GM21515 (cell line): ENCODE results near the gene RPP25L.

Experiments used
- ATAC-seq: cut with Tn5 transposase; IDR thresholded peaks from one replicate; pipeline ENCODE4 v1.9.1; 2021; ENCODE audit not compliant: unreplicated experiment

The RPP25L gene

GRCh38 chr9:34612788-34613390, 992 bp upstream of the RPP25L start:
- ATAC-seq = no peak

- no peak for ATAC-seq
Measured at GRCh38 chr9:34611251-34611810, 566 bp downstream of the RPP25L start.

GRCh38 chr9:34610434-34611206, 1.3 kb downstream of the RPP25L start:
- no peak for ATAC-seq

GRCh38 chr9:34607331-34607730, 4.6 kb downstream of the RPP25L start:
- ATAC-seq = no peak

GRCh38 chr9:34606905-34607304, 5.0 kb downstream of the RPP25L start:
- ATAC-seq = no peak

GRCh38 chr9:34606190-34606589, 5.7 kb downstream of the RPP25L start:
- no peak for ATAC-seq

GRCh38 chr9:34603610-34604231, 8.2 kb downstream of the RPP25L start:
- ATAC-seq = peak; percentile 78

GRCh38 chr9:34601937-34602573, 9.8 kb downstream of the RPP25L start:
- no peak for ATAC-seq

- ATAC-seq = no peak
Measured at GRCh38 chr9:34600908-34601307, 11.0 kb downstream of the RPP25L start.

GRCh38 chr9:34599546-34599945, 12.4 kb downstream of the RPP25L start:
- ATAC-seq = no peak

GRCh38 chr9:34594177-34594576, 17.7 kb downstream of the RPP25L start:
- ATAC-seq = no peak

- ATAC-seq = no peak
Measured at GRCh38 chr9:34592895-34593601, 18.8 kb downstream of the RPP25L start.

- no peak for ATAC-seq
Measured at GRCh38 chr9:34591917-34592866, 19.7 kb downstream of the RPP25L start.

GRCh38 chr9:34591248-34591916, 20.5 kb downstream of the RPP25L start:
- ATAC-seq = no peak

GRCh38 chr9:34590381-34591247, 21.3 kb downstream of the RPP25L start:
- no peak for ATAC-seq

- no peak for ATAC-seq
Measured at GRCh38 chr9:34589636-34590380, 22.1 kb downstream of the RPP25L start, which contains the start of gene CNTFR. Gene CNTFR (minus strand): TSS chr9:34589724. CDS start chr9:34568981, 20,743 bp downstream.
